ENCODE measurements around the gene CTSF.

Gene CTSF

GRCh38 chr11:66569076-66569475, 670 bp upstream of the CTSF start:
- H3K27me3 ChIP-seq (ENCODE audit: insufficient read depth, low read depth, severe bottlenecking) = no peaks in the 10 kb centered on the region
- H3K27ac ChIP-seq = peak overlapping the region; percentile 74
- peaks cover 23% of the 10 kb centered on the region for H3K36me3 ChIP-seq
- no peak for TF ChIP-seq CTCF (IDR thresholded peaks at IDR 0.05; ENCODE audit: low read depth, low read length)
- H3K9me3 ChIP-seq (ENCODE audit: severe bottlenecking) = no peaks in the 10 kb centered on the region
- DNase-seq = no peak
- H3K4me3 ChIP-seq (ENCODE audit: low read depth, low read length) = no peak overlapping the region

GRCh38 chr11:66567787-66568123, 651 bp downstream of the CTSF start:
- H3K4me3 ChIP-seq (ENCODE audit: low read depth, low read length) = peak overlapping the region; percentile 44
- H3K27ac ChIP-seq = peak overlapping the region; percentile 74

GRCh38 chr11:66566221-66566620, 2.2 kb downstream of the CTSF start:
- TF ChIP-seq CTCF (IDR thresholded peaks at IDR 0.05; ENCODE audit: low read depth, low read length) = no peak
- no peaks in the 10 kb centered on the region for H3K27me3 ChIP-seq (ENCODE audit: insufficient read depth, low read depth, severe bottlenecking)
- H3K9me3 ChIP-seq (ENCODE audit: severe bottlenecking) = no peaks in the 10 kb centered on the region
- H3K27ac ChIP-seq = no peak overlapping the region
- H3K36me3 ChIP-seq = peaks cover 41% of the 10 kb centered on the region
- H3K4me3 ChIP-seq (ENCODE audit: low read depth, low read length) = no peak overlapping the region
- DNase-seq = no peak

More at GRCh38 chr11:66567787-66568123, 651 bp downstream of the CTSF start:
- Histone ChIP-seq H3K9me3 (ENCODE audit: severe bottlenecking) (no peaks in the 10 kb centered on the region), H3K27me3 (ENCODE audit: insufficient read depth, low read depth, severe bottlenecking) (no peaks in the 10 kb centered on the region), H3K36me3 (peaks cover 31% of the 10 kb centered on the region)
- TF ChIP-seq CTCF (IDR thresholded peaks at IDR 0.05; ENCODE audit: low read depth, low read length) = no peak
- no peak for DNase-seq

- Histone ChIP-seq H3K9me3 (ENCODE audit: severe bottlenecking) (no peaks in the 10 kb centered on the region), H3K36me3 (peaks cover 41% of the 10 kb centered on the region), H3K4me3 (ENCODE audit: low read depth, low read length) (no peak overlapping the region), H3K27ac (no peak overlapping the region), H3K27me3 (ENCODE audit: insufficient read depth, low read depth, severe bottlenecking) (no peaks in the 10 kb centered on the region)
- no peak for TF ChIP-seq CTCF (IDR thresholded peaks at IDR 0.05; ENCODE audit: low read depth, low read length)
- DNase-seq = no peak
Measured at GRCh38 chr11:66564984-66565383, 3.4 kb downstream of the CTSF start.

GRCh38 chr11:66564538-66564937, 3.9 kb downstream of the CTSF start:
- H3K27me3 ChIP-seq (ENCODE audit: insufficient read depth, low read depth, severe bottlenecking) = no peaks in the 10 kb centered on the region
- H3K27ac ChIP-seq = no peak overlapping the region
- no peaks in the 10 kb centered on the region for H3K9me3 ChIP-seq (ENCODE audit: severe bottlenecking)
- peaks cover 41% of the 10 kb centered on the region for H3K36me3 ChIP-seq
- no peak for TF ChIP-seq CTCF (IDR thresholded peaks at IDR 0.05; ENCODE audit: low read depth, low read length)
- no peak for DNase-seq
- H3K4me3 ChIP-seq (ENCODE audit: low read depth, low read length) = no peak overlapping the region

GRCh38 chr11:66563832-66564231, 4.6 kb downstream of the CTSF start:
- DNase-seq = no peak
- Histone ChIP-seq H3K27ac (no peak overlapping the region), H3K27me3 (ENCODE audit: insufficient read depth, low read depth, severe bottlenecking) (no peaks in the 10 kb centered on the region), H3K9me3 (ENCODE audit: severe bottlenecking) (no peaks in the 10 kb centered on the region), H3K4me3 (ENCODE audit: low read depth, low read length) (no peak overlapping the region), H3K36me3 (peaks cover 41% of the 10 kb centered on the region)
- no peak for TF ChIP-seq CTCF (IDR thresholded peaks at IDR 0.05; ENCODE audit: low read depth, low read length)

Data from WERI-Rb-1 (cell line).